ENCODE results near the gene ANKRD33B. TPM values are rescaled to one million over a fixed set of nuclear protein-coding genes. Genes with fewer than 3 reads are reported as not detected.

Gene ANKRD33B
- total RNA-seq, 4 donors from 2014 or later = 21.3 to 34.9 (median 30.5) TPM

- Histone ChIP-seq H3K27ac (peak overlapping the region in 1 of 4 donors; percentile 2), H3K9me3 (no peaks in the 10 kb centered on the region), H3K27me3 (no peaks in the 10 kb centered on the region), H3K4me1 (peaks cover 0 to 57% (median 2%) of the 10 kb centered on the region in 4 donors), H3K4me3 (no peak overlapping the region), H3K36me3 (no peaks in the 10 kb centered on the region)
- DNase-seq (ENCODE audit: low spot score in 2 of 2) = no peak
- WGBS, 2 donors = 43 to 74% methylated on average over 4 of the region's 4 CpGs
- TF ChIP-seq CTCF (IDR thresholded peaks at IDR 0.05) = no peak
- no peak for TF ChIP-seq EP300 (IDR thresholded peaks at IDR 0.05)
- TF ChIP-seq POLR2A (IDR thresholded peaks at IDR 0.05) = no peak
Measured at GRCh38 chr5:10537624-10538023, 26.2 kb upstream of the ANKRD33B start.

- H3K36me3 ChIP-seq = no peaks in the 10 kb centered on the region
- H3K27me3 ChIP-seq = no peaks in the 10 kb centered on the region
- no peak overlapping the region for H3K27ac ChIP-seq
- no peak for DNase-seq (ENCODE audit: low spot score in 2 of 2)
- no peak overlapping the region for H3K4me3 ChIP-seq
- H3K9me3 ChIP-seq = no peaks in the 10 kb centered on the region
- H3K4me1 ChIP-seq = peaks cover 0 to 51% (median under 1%) of the 10 kb centered on the region in 4 donors
- 76 to 83% methylated on average over 12 to 14 of the region's 14 CpGs for WGBS, 2 donors
- no peak for TF ChIP-seq CTCF (IDR thresholded peaks at IDR 0.05)
- no peak for TF ChIP-seq POLR2A (IDR thresholded peaks at IDR 0.05)
- TF ChIP-seq EP300 (IDR thresholded peaks at IDR 0.05) = no peak
Measured at GRCh38 chr5:10538103-10538788, 25.6 kb upstream of the ANKRD33B start.

- H3K4me3 ChIP-seq = no peak overlapping the region
- DNase-seq (ENCODE audit: low spot score in 2 of 2) = no peak
- no peaks in the 10 kb centered on the region for H3K27me3 ChIP-seq
- WGBS, 2 donors = 86% methylated on average over 19 of the region's 19 CpGs
- H3K4me1 ChIP-seq = peaks cover 0 to 43% (median 0%) of the 10 kb centered on the region in 4 donors
- no peaks in the 10 kb centered on the region for H3K36me3 ChIP-seq
- no peak for TF ChIP-seq CTCF (IDR thresholded peaks at IDR 0.05)
- TF ChIP-seq POLR2A (IDR thresholded peaks at IDR 0.05) = no peak
- TF ChIP-seq EP300 (IDR thresholded peaks at IDR 0.05) = no peak
- H3K9me3 ChIP-seq = no peaks in the 10 kb centered on the region
- no peak overlapping the region for H3K27ac ChIP-seq
Measured at GRCh38 chr5:10538789-10539686, 24.8 kb upstream of the ANKRD33B start.

GRCh38 chr5:10539687-10539998 lies 24.2 kb upstream of the ANKRD33B start:
- no peaks in the 10 kb centered on the region for H3K27me3 ChIP-seq
- 79 to 83% methylated on average over 3 of the region's 3 CpGs for WGBS, 2 donors

More at GRCh38 chr5:10539687-10539998, 24.2 kb upstream of the ANKRD33B start:
- Histone ChIP-seq H3K4me1 (peaks cover 0 to 38% (median 0%) of the 10 kb centered on the region in 4 donors), H3K36me3 (no peaks in the 10 kb centered on the region), H3K27ac (no peak overlapping the region), H3K4me3 (no peak overlapping the region), H3K9me3 (no peaks in the 10 kb centered on the region)
- no peak for DNase-seq (ENCODE audit: low spot score in 2 of 2)
- TF ChIP-seq POLR2A (IDR thresholded peaks at IDR 0.05) (no peak), EP300 (IDR thresholded peaks at IDR 0.05) (no peak), CTCF (IDR thresholded peaks at IDR 0.05) (no peak)

Measured in tibial nerve (tissue), 4 donors.